ENCODE results near the gene PKDCC.
A peak's percentile ranks its signal among the peaks of the same experiment; 100 is the strongest.
"Not testable (repeated sequence)": the region's sequence is repeated elsewhere in the genome, so short reads cannot be mapped to it uniquely, and the experiment has no call there.

The PKDCC gene

GRCh38 chr2:42050703-42051542 lies 3.1 kb downstream of the PKDCC start:
- no peak for DNase-seq

- no peak for DNase-seq
These were observed 3.9 kb downstream of the PKDCC start for GRCh38 chr2:42051543-42052235.

- DNase-seq, result no peak
These were observed 5.1 kb downstream of the PKDCC start for GRCh38 chr2:42052702-42053481.

GRCh38 chr2:42053482-42053790 lies 5.6 kb downstream of the PKDCC start:
- no peak for DNase-seq

- no peak for DNase-seq
These were observed 6.2 kb downstream of the PKDCC start for GRCh38 chr2:42053791-42054701.

- no peak for DNase-seq
These were observed 7.1 kb downstream of the PKDCC start for GRCh38 chr2:42054714-42055430.

GRCh38 chr2:42055573-42056514 lies 8.0 kb downstream of the PKDCC start:
- DNase-seq, result no peak

GRCh38 chr2:42057159-42057901 lies 9.5 kb downstream of the PKDCC start:
- DNase-seq, result no peak

GRCh38 chr2:42057902-42058450 lies 10.2 kb downstream of the PKDCC start:
- DNase-seq, result no peak

GRCh38 chr2:42059261-42059898 lies 11.6 kb downstream of the PKDCC start:
- DNase-seq, result no peak

GRCh38 chr2:42060028-42060427 lies 12.2 kb downstream of the PKDCC start:
- DNase-seq, result no peak

GRCh38 chr2:42060718-42061619 lies 13.1 kb downstream of the PKDCC start:
- DNase-seq, result peak; percentile 35

- no peak for DNase-seq
These were observed 14.0 kb downstream of the PKDCC start for GRCh38 chr2:42061839-42062238.

- DNase-seq, result no peak
These were observed 15.8 kb downstream of the PKDCC start for GRCh38 chr2:42063431-42064171.

GRCh38 chr2:42064417-42064942 lies 16.7 kb downstream of the PKDCC start:
- no peak for DNase-seq

GRCh38 chr2:42065753-42066152 lies 17.9 kb downstream of the PKDCC start:
- not testable (repeated sequence) for DNase-seq

- not testable (repeated sequence) for DNase-seq
These were observed 19.2 kb downstream of the PKDCC start for GRCh38 chr2:42067001-42067400.

All from hematopoietic multipotent progenitor cell treated with erythropoietin and hydrocortisone succinate and interleukin-3 and kit ligand, for 4 days (in vitro differentiated cells).